ENCODE results near the gene C5orf22.

The C5orf22 gene

GRCh38 chr5:31531888-31532547, at the start of gene C5orf22, which contains the start of gene DROSHA:
C5orf22 (plus strand) TSS chr5:31532301; CDS start chr5:31532393, 92 bp downstream.
DROSHA (minus strand) TSS chr5:31532093; CDS start chr5:31529059, 3,034 bp downstream.
- peak; percentile 94 for DNase-seq

- DNase-seq, result no peak
These were observed 46.5 kb upstream of the C5orf22 start for GRCh38 chr5:31485376-31486207.

DNA sequence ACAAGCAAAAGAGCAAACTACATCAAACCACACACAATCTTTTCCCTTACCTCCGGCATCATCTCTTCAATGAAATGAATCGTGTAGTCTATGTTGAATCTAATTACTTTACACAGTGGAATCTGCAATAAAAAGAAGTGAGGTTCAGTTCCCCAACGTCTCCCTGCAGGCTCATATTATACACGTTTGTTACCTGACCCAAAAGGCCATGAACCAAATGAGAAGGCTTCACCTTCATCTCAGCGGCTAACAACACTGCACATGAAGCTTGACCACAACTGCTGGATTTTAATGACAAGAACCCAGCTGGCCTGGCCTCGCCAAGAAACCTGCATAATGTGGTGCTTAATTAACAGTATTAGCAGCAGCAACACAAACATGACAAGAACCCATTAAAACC, 45.7 kb upstream of the C5orf22 start:
- no peak for DNase-seq

DNA sequence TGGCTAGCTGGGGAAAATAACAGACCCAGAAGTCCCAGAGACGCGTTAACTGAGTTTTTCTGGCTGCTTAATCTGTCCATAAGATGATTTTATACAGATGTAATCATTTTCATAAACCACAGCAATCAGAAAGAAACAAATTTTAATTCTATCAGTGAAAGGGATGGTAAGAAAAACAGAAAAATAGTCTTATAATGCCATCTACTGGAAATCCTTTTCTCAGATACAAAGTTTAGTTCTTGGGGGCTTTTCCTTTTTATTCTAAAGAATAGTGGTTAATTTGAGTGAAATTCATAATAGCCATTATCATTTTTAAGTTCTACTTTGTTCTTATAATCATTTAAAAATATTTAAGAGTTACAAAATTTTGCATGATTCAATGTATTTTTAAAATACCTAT, 44.6 kb upstream of the C5orf22 start:
- DNase-seq, result no peak

DNA sequence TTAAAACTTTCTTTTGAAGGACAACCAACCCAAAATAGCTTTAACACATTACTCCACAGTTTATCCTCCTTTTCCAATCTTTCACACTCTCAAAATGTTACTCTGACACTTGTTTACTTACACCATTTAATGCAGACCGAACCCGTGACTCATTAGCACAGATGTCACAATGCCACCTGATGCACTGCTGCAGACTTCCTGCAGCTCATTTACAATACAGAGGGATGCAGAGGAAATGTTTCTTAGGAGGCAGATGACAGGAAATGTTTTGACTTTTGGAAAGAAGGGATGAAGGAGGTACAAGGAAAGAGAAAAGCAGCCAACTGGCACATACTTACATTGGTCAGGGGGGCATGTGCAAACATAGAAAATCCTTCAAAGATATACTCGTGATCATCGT, 39.2 kb upstream of the C5orf22 start:
- no peak for DNase-seq

DNA sequence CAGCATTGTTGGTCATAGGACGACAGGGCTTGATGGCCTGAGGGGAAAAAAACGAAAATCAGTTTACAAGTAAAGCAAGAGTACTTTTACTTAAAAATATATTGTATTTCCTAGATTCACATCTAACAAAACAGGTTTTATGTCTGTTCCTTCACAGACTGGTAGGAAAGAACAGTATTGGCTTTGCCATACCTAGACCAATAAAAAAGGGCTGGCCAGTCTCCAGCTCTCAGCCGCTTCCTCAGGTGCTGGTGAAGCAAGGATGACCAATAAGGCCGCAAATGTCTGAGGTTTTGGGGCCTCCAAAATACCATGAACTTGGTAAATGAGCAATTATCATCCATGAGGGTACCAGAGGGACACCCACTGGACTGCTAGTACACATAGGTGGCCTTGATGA, 36.8 kb upstream of the C5orf22 start:
- DNase-seq, result no peak

DNA sequence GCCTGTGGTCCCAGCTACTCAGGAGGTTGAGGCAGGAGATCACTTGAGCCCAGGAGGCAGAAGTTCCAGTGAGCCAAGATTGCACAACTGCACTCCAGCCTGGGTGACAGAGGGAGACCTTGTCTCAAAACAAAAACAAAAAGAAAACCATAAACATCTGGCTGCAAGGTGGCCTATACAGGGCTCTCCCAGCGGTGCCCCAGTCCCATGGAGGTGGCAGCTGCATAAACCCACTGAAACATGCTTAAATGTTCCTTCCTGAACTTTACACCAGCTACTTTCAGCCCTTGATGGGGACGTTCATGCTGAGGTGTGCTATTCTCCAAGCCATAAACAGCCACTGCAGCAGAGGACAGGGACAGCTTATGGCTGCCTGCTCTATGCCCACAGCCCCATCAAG, 35.8 kb upstream of the C5orf22 start:
- DNase-seq, result no peak

GRCh38 chr5:31496891-31497290, 35.2 kb upstream of the C5orf22 start:
- no peak for DNase-seq

DNA sequence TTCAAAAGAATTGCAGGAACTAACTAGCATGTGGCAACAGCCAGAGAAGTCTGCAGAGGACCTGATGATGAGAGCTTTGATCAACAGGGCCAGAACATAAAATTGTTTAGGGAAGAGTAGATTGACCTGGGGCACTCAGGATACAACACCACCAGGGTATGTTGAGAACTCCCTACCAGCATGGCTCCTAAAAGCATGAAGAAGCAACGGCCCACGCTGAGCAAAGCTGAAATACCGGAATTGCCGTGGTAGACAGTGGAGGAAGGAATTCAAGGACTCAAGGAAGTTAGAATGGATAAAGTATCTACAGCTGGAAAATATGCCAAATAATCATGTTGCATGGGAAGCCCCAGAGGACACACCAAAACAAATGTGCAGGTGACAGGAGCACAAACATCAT, 31.8 kb upstream of the C5orf22 start:
- DNase-seq, result no peak

DNA sequence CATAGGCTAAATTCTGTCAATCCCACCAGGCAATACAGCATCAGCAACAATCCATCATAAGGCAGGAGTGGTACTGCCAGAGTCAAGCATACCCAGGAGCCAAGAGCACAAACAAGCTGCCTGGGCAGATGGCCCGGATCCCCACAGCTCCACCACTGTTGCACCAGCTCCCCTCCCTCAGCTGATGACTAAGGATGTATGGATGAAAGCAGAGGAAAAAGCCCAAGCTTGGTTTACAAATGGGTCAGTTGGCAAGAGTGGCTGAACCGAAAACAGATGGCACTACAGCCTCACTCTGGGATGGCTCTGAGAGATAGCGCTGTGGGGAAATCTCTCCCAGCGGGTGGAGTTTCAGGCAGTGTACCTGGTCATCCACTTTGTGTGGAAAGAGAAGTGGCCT, 29.6 kb upstream of the C5orf22 start:
- no peak for DNase-seq

DNA sequence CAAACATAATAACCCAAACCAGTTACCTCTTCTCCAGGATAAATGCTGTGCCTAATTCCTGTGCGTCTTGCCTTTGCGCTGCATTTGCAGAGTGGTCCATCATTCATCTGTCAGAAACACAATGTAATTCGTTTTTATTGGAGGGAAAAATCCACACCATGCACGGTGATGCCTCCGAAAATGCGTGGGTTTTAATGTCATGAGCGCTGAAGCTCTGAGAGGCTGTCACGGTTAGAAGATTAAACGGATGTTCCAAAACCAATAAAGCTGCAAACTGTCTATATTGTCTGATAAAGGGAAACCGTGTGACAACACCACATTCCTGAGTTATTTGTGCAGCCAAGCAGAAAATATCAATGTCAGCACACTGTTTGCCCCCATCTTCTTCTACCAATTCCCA, 27.6 kb upstream of the C5orf22 start:
- no peak for DNase-seq

- no peak for DNase-seq
These were observed 20.8 kb upstream of the C5orf22 start for GRCh38 chr5:31511305-31511704.

DNA sequence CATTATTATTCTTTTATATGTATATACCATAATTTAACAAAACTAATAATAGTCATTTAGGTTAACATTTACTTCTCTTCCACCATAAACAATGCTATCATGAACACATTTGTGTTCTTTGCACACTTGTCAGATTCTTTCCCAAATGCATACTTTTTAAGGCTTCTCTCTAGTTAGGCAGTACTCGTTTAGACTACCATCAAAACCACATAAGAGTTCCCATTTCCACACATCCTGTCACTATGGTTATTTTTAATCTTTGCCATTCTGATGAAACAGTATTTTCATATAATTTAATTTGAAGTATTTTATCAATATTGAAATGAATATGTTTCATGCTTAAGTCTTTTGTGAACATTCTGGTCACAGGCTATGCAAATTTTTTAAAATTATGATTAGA, 15.3 kb upstream of the C5orf22 start:
- no peak for DNase-seq

DNA sequence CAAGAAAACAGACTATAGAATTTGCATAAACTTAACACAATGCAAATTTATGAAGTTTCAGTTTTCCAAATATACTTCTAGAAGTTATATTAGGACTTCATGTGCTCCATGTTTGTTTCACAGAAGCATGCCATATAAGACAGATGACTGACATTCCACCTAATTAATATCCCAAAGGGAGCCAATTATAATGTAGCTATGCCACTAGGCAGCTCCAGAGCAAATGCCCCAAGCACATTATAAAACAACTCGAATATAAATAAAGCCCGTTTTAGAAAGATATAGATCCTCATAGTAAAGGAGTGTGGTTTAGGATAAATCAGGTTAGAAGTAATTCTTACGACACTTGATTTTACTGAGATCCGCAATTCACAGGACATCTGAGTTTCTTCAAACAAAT, 9.1 kb upstream of the C5orf22 start:
- no peak for DNase-seq

GRCh38 chr5:31530541-31531265, 1.4 kb upstream of the C5orf22 start:
- no peak for DNase-seq

- DNase-seq, result peak; percentile 24
These were observed 586 bp upstream of the C5orf22 start for GRCh38 chr5:31531543-31531887.

DNA sequence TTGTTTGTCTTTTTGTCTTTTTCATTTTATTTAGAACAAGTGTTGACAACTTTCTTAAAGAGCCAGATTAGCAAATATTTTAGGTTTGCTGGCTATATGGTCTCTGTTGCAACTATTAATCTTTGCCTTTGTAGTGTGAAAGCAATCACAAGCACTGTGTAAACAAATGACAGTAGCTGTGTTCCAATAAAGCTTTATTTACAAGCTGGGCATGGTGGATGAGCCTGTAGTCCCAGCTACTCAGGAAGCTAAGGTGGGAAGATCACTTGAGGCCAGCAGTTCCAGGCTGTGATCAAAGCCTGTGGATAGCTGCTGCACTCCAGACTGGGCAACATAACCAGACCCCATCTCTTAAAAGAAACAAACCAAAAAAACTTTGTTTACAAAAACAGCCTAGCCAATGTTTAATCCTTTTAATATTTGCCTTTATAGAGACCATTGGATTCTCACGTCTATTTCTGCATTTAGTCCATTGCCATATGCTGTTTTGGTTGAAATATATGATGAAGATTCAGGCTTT, 2.5 kb downstream of the C5orf22 start:
- DNase-seq, result no peak

- DNase-seq, result no peak
These were observed 4.8 kb downstream of the C5orf22 start for GRCh38 chr5:31536873-31537272.

DNA sequence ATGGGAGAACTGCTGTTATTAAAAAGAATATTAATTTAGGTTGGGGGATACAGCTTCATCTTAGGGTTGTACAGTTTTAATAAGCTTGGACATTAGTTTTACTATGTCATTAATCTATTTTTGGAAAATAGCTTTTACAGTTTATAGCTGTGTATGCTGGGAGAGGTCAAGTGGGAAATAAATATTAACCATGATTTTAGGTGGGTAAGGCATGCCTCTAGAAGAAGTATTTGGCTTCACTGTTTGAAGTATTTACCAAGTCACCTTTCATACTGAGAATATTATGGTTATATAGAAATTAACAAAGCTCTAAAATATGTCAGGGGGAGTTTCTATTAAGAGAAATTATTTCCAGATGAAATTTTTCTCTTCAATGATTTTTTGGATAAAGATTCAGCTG, 5.2 kb downstream of the C5orf22 start:
- DNase-seq, result no peak

GRCh38 chr5:31537851-31538250, 5.8 kb downstream of the C5orf22 start:
- DNase-seq, result no peak

DNA sequence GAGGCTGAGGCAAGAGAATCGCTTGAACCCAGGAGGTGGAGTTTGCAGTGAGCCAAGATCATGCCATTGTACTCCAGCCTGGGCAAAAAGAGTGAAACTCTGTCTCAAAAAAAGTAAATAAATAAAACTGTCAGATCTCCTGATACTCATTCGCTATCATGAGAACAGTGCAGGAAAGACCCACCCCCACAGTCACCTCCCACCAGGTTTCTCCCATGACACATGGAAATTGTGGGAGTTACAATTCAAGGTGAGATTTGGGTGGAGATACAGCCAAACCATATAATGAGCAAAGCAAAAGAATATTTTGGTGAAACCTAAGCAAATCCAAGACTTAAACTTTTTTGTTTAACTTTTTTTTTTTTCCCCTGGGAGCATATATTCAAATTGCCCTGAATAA, 17.0 kb downstream of the C5orf22 start:
- peak; percentile 22 for DNase-seq

DNA sequence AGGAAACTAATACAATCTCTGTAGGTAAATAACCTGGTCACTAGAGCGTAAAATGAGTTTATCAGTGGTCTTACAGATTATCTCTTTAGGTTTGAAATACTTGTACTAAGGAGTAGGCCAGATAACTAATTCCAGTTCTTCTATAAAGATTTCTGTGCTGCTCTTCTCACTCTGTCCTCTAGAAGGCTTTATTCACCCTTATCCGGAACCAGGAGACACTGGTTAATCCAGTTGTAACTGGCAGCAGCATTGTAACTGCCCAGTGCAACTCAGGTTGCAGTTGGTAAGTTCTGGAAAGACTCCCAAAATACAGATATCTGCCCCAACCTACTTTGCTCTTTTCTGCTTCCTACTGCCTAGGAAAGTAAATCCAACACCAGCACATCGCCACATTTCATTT, 19.8 kb downstream of the C5orf22 start:
- no peak for DNase-seq

DNA sequence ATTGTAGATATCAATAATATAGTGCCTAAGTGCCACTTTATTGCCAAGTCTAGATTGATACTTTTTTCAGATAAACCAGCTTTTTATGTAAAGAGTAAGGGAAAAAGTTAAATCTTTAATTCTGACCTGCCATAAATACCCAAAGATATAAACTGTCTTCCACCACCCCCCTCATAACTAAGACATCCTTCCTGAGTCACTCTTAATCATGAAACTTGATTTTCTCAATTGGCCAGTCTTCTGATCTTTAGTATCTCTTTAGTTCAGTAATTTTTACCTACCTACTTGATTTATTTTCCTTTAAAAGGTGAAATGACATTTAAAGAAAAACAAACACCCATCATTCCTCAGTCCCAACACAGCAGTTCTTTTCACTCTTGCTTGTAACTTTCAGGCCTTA, 21.8 kb downstream of the C5orf22 start:
- DNase-seq, result no peak

- DNase-seq, result no peak
These were observed 22.5 kb downstream of the C5orf22 start for GRCh38 chr5:31554552-31554951.

All from stimulated activated CD4-positive, alpha-beta T cell treated with anti-CD3 and anti-CD28 coated beads, Interleukin-4, amount 100 ng/mL, for 24 hours (primary cell).